CD8-positive, alpha-beta memory T cell (primary cell): Measurements from ENCODE around the gene APBA3. TPM values are rescaled to one million over a fixed set of nuclear protein-coding genes. Genes with fewer than 3 reads are reported as not detected.

ENCODE experiments used
- CTCF ChIA-PET: fragments of 350-600 bp; sonication (Branson Sonifier 250); formaldehyde crosslinking; loops from one replicate; lab custom pipeline; 2021; ENCODE audit warnings: antibody characterized with exemption; lab: Charles Lee
- POLR2A ChIA-PET: fragments of 350-600 bp; sonication (Branson Sonifier 250); formaldehyde crosslinking; loops from one replicate; lab custom pipeline; 2021; ENCODE audit warnings: antibody characterized with exemption; lab: Charles Lee
- DNase-seq, 5 donors: peaks; one replicate each; pipeline versions ENCODE4 v3.0.0 to v3.0.0-alpha.2; 2020 to 2022; ENCODE audit warnings: mixed read lengths in 1 of 5
- H3K27ac ChIP-seq: one replicate; pipeline ENCODE4 v1.7.0; 2013; ENCODE audit warnings: low read depth, mild to moderate bottlenecking, low read length, moderate library complexity
- H3K27me3 ChIP-seq: 2 replicates; pipeline ENCODE4 v1.7.0; 2013; ENCODE audit warnings: low read length, mild to moderate bottlenecking; ENCODE audit not compliant: insufficient read depth, poor library complexity, severe bottlenecking
- H3K36me3 ChIP-seq: 2 replicates; pipeline ENCODE4 v1.7.0; 2013; ENCODE audit warnings: mild to moderate bottlenecking, low read length, moderate library complexity; ENCODE audit not compliant: insufficient read depth
- H3K4me1 ChIP-seq: 2 replicates; pipeline ENCODE4 v1.7.0; 2013; ENCODE audit warnings: mild to moderate bottlenecking, low read length, moderate library complexity; ENCODE audit not compliant: insufficient read depth
- H3K4me3 ChIP-seq: 2 replicates; pipeline ENCODE4 v1.7.0; 2013; ENCODE audit warnings: mild to moderate bottlenecking, low read length
- H3K9me3 ChIP-seq: 2 replicates; pipeline ENCODE4 v1.7.0; 2013; ENCODE audit warnings: mild to moderate bottlenecking, low read length
- H3K27ac Mint-ChIP-seq, 8 donors: one replicate each; pipeline ENCODE4 v1.8.0; 2020 to 2021; ENCODE audit warnings: mixed read lengths in 8 of 8, mild to moderate bottlenecking in 6 of 8, inconsistent platforms in 3 of 8, moderate library complexity in 3 of 8
- H3K27me3 Mint-ChIP-seq, 2 donors: one replicate each; pipeline ENCODE4 v1.8.0; 2020 to 2021; ENCODE audit warnings: mixed read lengths in 2 of 2, mild to moderate bottlenecking in 1 of 2, moderate library complexity in 1 of 2
- H3K36me3 Mint-ChIP-seq, 3 donors: one replicate each; pipeline ENCODE4 v1.8.0; 2020 to 2021; ENCODE audit warnings: mixed read lengths in 3 of 3, inconsistent platforms in 1 of 3, mild to moderate bottlenecking in 1 of 3
- H3K4me1 Mint-ChIP-seq, 3 donors: one replicate each; pipeline ENCODE4 v1.8.0; 2020 to 2021; ENCODE audit warnings: mixed read lengths in 3 of 3, inconsistent platforms in 1 of 3, mild to moderate bottlenecking in 1 of 3
- H3K4me3 Mint-ChIP-seq, 7 donors: one replicate each; pipeline ENCODE4 v1.8.0; 2020 to 2021; ENCODE audit warnings: mixed read lengths in 7 of 7, mild to moderate bottlenecking in 6 of 7, moderate library complexity in 4 of 7, inconsistent platforms in 2 of 7
- H3K9me3 Mint-ChIP-seq, 5 donors: one replicate each; pipeline ENCODE4 v1.8.0; 2020 to 2022; ENCODE audit warnings: mixed read lengths in 5 of 5, mild to moderate bottlenecking in 3 of 5, moderate library complexity in 2 of 5, inconsistent platforms in 1 of 5
- polyA plus RNA-seq: library from polyadenylated mRNA; unstranded; fragments of 300-500 nt; fragmentation: Illumina TruSeq; gene quantifications from one replicate; pipeline ENCODE4 v1.2.3, GENCODE V29; 2021
- total RNA-seq, 2 experiments: library from RNA; stranded (reverse); gene quantifications; one replicate each; pipeline ENCODE4 v1.2.3, GENCODE V29; 2021

APBA3 gene
- total and polyA plus RNA-seq, 3 experiments from 2014 or later, result 36.3 to 40.8 (median 39.0) TPM

GRCh38 chr19:3774621-3775373 is 13.3 kb upstream of the APBA3 start:
- Mint-ChIP-seq H3K4me1 (peaks cover 0 to 6% (median 0%) of the 10 kb centered on the region in 3 donors), H3K27me3 (no peaks in the 10 kb centered on the region), H3K36me3 (peaks cover 0 to 7% (median 4%) of the 10 kb centered on the region in 3 donors), H3K27ac (peak overlapping the region in 1 of 8 donors; percentile 36), H3K4me3 (no peak overlapping the region), H3K9me3 (no peaks in the 10 kb centered on the region)
- ChIA-PET POLR2A (no interaction called here), CTCF (interaction anchor here (0.9 to 1.1 kb wide), 2 partner anchors 37 to 47 kb away, joined by 3 read pairs; no protein-coding TSS in a partner anchor)
- Histone ChIP-seq H3K4me1 (no peaks in the 10 kb centered on the region), H3K9me3 (no peaks in the 10 kb centered on the region), H3K27ac (no peak overlapping the region), H3K4me3 (no peak overlapping the region), H3K36me3 (no peaks in the 10 kb centered on the region), H3K27me3 (no peaks in the 10 kb centered on the region)
- DNase-seq, result no peak

GRCh38 chr19:3773814-3774515 is 12.5 kb upstream of the APBA3 start:
- no peak overlapping the region for H3K4me3 ChIP-seq
- H3K27ac ChIP-seq, result no peak overlapping the region
- H3K36me3 Mint-ChIP-seq, result peaks cover 0 to 15% (median 4%) of the 10 kb centered on the region in 3 donors
- DNase-seq, result no peak
- ChIA-PET POLR2A (no interaction called here), CTCF (interaction anchor here (1.1 kb wide), 1 partner anchor 48 kb away, joined by 3 read pairs; no protein-coding TSS in a partner anchor)
- H3K27me3 ChIP-seq, result no peaks in the 10 kb centered on the region
- no peak overlapping the region for H3K4me3 Mint-ChIP-seq
- peaks cover 0 to 6% (median 1%) of the 10 kb centered on the region in 3 donors for H3K4me1 Mint-ChIP-seq
- no peaks in the 10 kb centered on the region for H3K27me3 Mint-ChIP-seq
- no peak overlapping the region for H3K27ac Mint-ChIP-seq
- no peaks in the 10 kb centered on the region for H3K4me1 ChIP-seq
- H3K9me3 ChIP-seq, result no peaks in the 10 kb centered on the region
- H3K36me3 ChIP-seq, result no peaks in the 10 kb centered on the region
- no peaks in the 10 kb centered on the region for H3K9me3 Mint-ChIP-seq

- Histone ChIP-seq H3K27me3 (no peaks in the 10 kb centered on the region), H3K4me3 (no peak within 1 kb of the TSS), H3K36me3 (no peaks in the 10 kb centered on the region), H3K4me1 (no peaks in the 10 kb centered on the region), H3K9me3 (no peaks in the 10 kb centered on the region), H3K27ac (no peak within 1 kb of the TSS)
- CTCF ChIA-PET, result interaction anchor here (1.5 kb wide), 1 partner anchor 50 kb away, joined by 3 read pairs; no protein-coding TSS in a partner anchor
- peak within 1 kb of the TSS in 1 of 7 donors; percentile 41 for H3K4me3 Mint-ChIP-seq
- no peak for DNase-seq
- peaks cover 0 to 8% (median 4%) of the 10 kb centered on the region in 3 donors for H3K4me1 Mint-ChIP-seq
- no peaks in the 10 kb centered on the region for H3K9me3 Mint-ChIP-seq
- POLR2A ChIA-PET, result no interaction called here
- H3K36me3 Mint-ChIP-seq, result peaks cover 0 to 30% (median 7%) of the 10 kb centered on the region in 3 donors
- H3K27ac Mint-ChIP-seq, result no peak within 1 kb of the TSS
- H3K27me3 Mint-ChIP-seq, result no peaks in the 10 kb centered on the region
These were observed 10.5 kb upstream of the APBA3 start, which contains the start of gene RAX2 for GRCh38 chr19:3771906-3772455. TSS of gene RAX2 (minus strand) at chr19:3772228. CDS start at chr19:3771742, 486 bp downstream.

GRCh38 chr19:3771000-3771905 is 9.8 kb upstream of the APBA3 start:
- Mint-ChIP-seq H3K4me1 (peaks cover 5 to 12% (median 11%) of the 10 kb centered on the region in 3 donors), H3K9me3 (no peaks in the 10 kb centered on the region), H3K4me3 (no peak overlapping the region), H3K27ac (no peak overlapping the region), H3K36me3 (peaks cover 0 to 36% (median 5%) of the 10 kb centered on the region in 3 donors), H3K27me3 (no peaks in the 10 kb centered on the region)
- H3K4me1 ChIP-seq, result peaks cover 7% of the 10 kb centered on the region
- H3K27ac ChIP-seq, result no peak overlapping the region
- H3K4me3 ChIP-seq, result no peak overlapping the region
- ChIA-PET POLR2A (no interaction called here), CTCF (interaction anchor here (1.5 kb wide), 1 partner anchor 51 kb away, joined by 3 read pairs; no protein-coding TSS in a partner anchor)
- no peaks in the 10 kb centered on the region for H3K36me3 ChIP-seq
- DNase-seq, result no peak
- no peaks in the 10 kb centered on the region for H3K27me3 ChIP-seq
- no peaks in the 10 kb centered on the region for H3K9me3 ChIP-seq

- POLR2A ChIA-PET, result no interaction called here
These were observed 8.9 kb upstream of the APBA3 start for GRCh38 chr19:3770136-3770999.

GRCh38 chr19:3769494-3769893 is 8.0 kb upstream of the APBA3 start:
- peaks cover 5% of the 10 kb centered on the region for H3K36me3 ChIP-seq
- no peak overlapping the region for H3K4me3 Mint-ChIP-seq
- DNase-seq, result no peak
- no peak overlapping the region for H3K27ac ChIP-seq
- no peaks in the 10 kb centered on the region for H3K27me3 Mint-ChIP-seq
- H3K4me1 Mint-ChIP-seq, result peaks cover 6 to 12% (median 12%) of the 10 kb centered on the region in 3 donors
- H3K27ac Mint-ChIP-seq, result no peak overlapping the region
- peaks cover 7% of the 10 kb centered on the region for H3K4me1 ChIP-seq
- H3K9me3 Mint-ChIP-seq, result no peaks in the 10 kb centered on the region
- POLR2A ChIA-PET, result no interaction called here
- no peaks in the 10 kb centered on the region for H3K9me3 ChIP-seq
- no peak overlapping the region for H3K4me3 ChIP-seq
- CTCF ChIA-PET, result no interaction called here
- H3K27me3 ChIP-seq, result no peaks in the 10 kb centered on the region
- peaks cover 0 to 39% (median 5%) of the 10 kb centered on the region in 3 donors for H3K36me3 Mint-ChIP-seq

More at GRCh38 chr19:3770136-3770999, 8.9 kb upstream of the APBA3 start:
- H3K4me3 Mint-ChIP-seq, result no peak overlapping the region
- H3K9me3 ChIP-seq, result no peaks in the 10 kb centered on the region
- peaks cover 7% of the 10 kb centered on the region for H3K4me1 ChIP-seq
- no peak overlapping the region for H3K27ac Mint-ChIP-seq
- H3K36me3 ChIP-seq, result peaks cover under 1% of the 10 kb centered on the region
- no peak overlapping the region for H3K27ac ChIP-seq
- H3K4me1 Mint-ChIP-seq, result peaks cover 6 to 12% (median 12%) of the 10 kb centered on the region in 3 donors
- H3K36me3 Mint-ChIP-seq, result peaks cover 0 to 39% (median 5%) of the 10 kb centered on the region in 3 donors
- no peak overlapping the region for H3K4me3 ChIP-seq
- DNase-seq, result no peak
- CTCF ChIA-PET, result interaction anchor here (1.5 kb wide), 1 partner anchor 52 kb away, joined by 3 read pairs; no protein-coding TSS in a partner anchor
- H3K9me3 Mint-ChIP-seq, result no peaks in the 10 kb centered on the region
- no peaks in the 10 kb centered on the region for H3K27me3 ChIP-seq
- H3K27me3 Mint-ChIP-seq, result no peaks in the 10 kb centered on the region
